SK-N-DZ (cell line): ENCODE results near the gene CTIF.
A peak's percentile ranks its signal among the peaks of the same experiment; 100 is the strongest.

Experiments used
- DNase-seq: peaks from one replicate; pipeline ENCODE4 v3.0.0-alpha.2; 2015; ENCODE audit warnings: low spot score

Gene CTIF

GRCh38 chr18:48574667-48575300 lies 36.0 kb downstream of the CTIF start:
- no peak for DNase-seq

GRCh38 chr18:48575301-48575657 lies 36.4 kb downstream of the CTIF start:
- DNase-seq: no peak

- DNase-seq: no peak
Measured at GRCh38 chr18:48575658-48576456, 37.0 kb downstream of the CTIF start.

- no peak for DNase-seq
Measured at GRCh38 chr18:48576457-48576771, 37.6 kb downstream of the CTIF start.

GRCh38 chr18:48577478-48578190 lies 38.8 kb downstream of the CTIF start:
- DNase-seq: no peak

GRCh38 chr18:48578289-48578688 lies 39.5 kb downstream of the CTIF start:
- DNase-seq: no peak

- DNase-seq: no peak
Measured at GRCh38 chr18:48580066-48580465, 41.2 kb downstream of the CTIF start.

- DNase-seq: no peak
Measured at GRCh38 chr18:48580782-48581181, 42.0 kb downstream of the CTIF start.

GRCh38 chr18:48581206-48581605 lies 42.4 kb downstream of the CTIF start:
- DNase-seq: no peak

GRCh38 chr18:48581941-48582340 lies 43.1 kb downstream of the CTIF start:
- no peak for DNase-seq

GRCh38 chr18:48582946-48583345 lies 44.1 kb downstream of the CTIF start:
- no peak for DNase-seq

GRCh38 chr18:48583573-48583972 lies 44.7 kb downstream of the CTIF start:
- DNase-seq: no peak

GRCh38 chr18:48589797-48590519 lies 51.1 kb downstream of the CTIF start:
- no peak for DNase-seq

- no peak for DNase-seq
Measured at GRCh38 chr18:48590678-48591077, 51.8 kb downstream of the CTIF start.

- peak; percentile 15 for DNase-seq
Measured at GRCh38 chr18:48592540-48593171, 53.8 kb downstream of the CTIF start.

- no peak for DNase-seq
Measured at GRCh38 chr18:48594471-48595094, 55.8 kb downstream of the CTIF start.

GRCh38 chr18:48595703-48596218 lies 56.9 kb downstream of the CTIF start:
- no peak for DNase-seq

- DNase-seq: no peak
Measured at GRCh38 chr18:48597110-48597509, 58.3 kb downstream of the CTIF start.

- no peak for DNase-seq
Measured at GRCh38 chr18:48597671-48598070, 58.8 kb downstream of the CTIF start.

- DNase-seq: no peak
Measured at GRCh38 chr18:48599391-48599790, 60.6 kb downstream of the CTIF start.

GRCh38 chr18:48600046-48600445 lies 61.2 kb downstream of the CTIF start:
- no peak for DNase-seq
